Measurements from ENCODE around the gene UBA6. TPM values are rescaled to one million over a fixed set of nuclear protein-coding genes. Genes with fewer than 3 reads are reported as not detected.
A peak's percentile ranks its signal among the peaks of the same experiment; 100 is the strongest.

The UBA6 gene
- total and polyA plus RNA-seq, 9 of the 15 experiments (the other 6 are each of a cell fraction or from before 2014, with no cell fraction given): 22.9 to 139 (median 94.6) TPM

GRCh38 chr4:67721315-67721769 lies 20.4 kb upstream of the UBA6 start (continued):
- TF ChIP-seq HBP1 (CRISPR knock-in tag; IDR thresholded peaks at IDR 0.05): 0 out of 2 replicates have a peak, but pooled peaks have one; percentile 14
- TF ChIP-seq SMAD3 (CRISPR knock-in tag; conservative IDR thresholded peaks at IDR 0.05): peak; percentile 33; the same call in 1 of the 2 replicates
- 0 out of 4 replicates have a peak, but pooled peaks of 1 of the 2 experiments have one; percentile 57 for TF ChIP-seq RCOR1 (IDR thresholded peaks at IDR 0.05; ENCODE audit: borderline replicate concordance in 1 of 2, low read depth in 2 of 2, low read length in 2 of 2)
- TF ChIP-seq THRAP3 (IDR thresholded peaks at IDR 0.05; ENCODE audit: borderline replicate concordance): no peak
- peak; percentile 19; the same call in 1 of the 2 replicates for TF ChIP-seq PML (IDR thresholded peaks at IDR 0.05; ENCODE audit: low read length)
- peak; percentile 26; the same call in 1 of the 2 replicates for TF ChIP-seq ATF4 (CRISPR knock-in tag; IDR thresholded peaks at IDR 0.05)
- no peak; the same call in 1 of the 2 replicates for TF ChIP-seq GATAD2B (IDR thresholded peaks at IDR 0.05; ENCODE audit: borderline replicate concordance)

Measured in K562 (cell line).